Vagina (tissue), 2 donors: Measurements from ENCODE around the gene FAM3C. TPM values are rescaled to one million over a fixed set of nuclear protein-coding genes. Genes with fewer than 3 reads are reported as not detected.
"Not testable (repeated sequence)": the region's sequence is repeated elsewhere in the genome, so short reads cannot be mapped to it uniquely, and the experiment has no call there.

Experiments used
- DNase-seq, 2 donors: peaks; one replicate each; pipeline ENCODE4 v3.0.0-alpha.2; 2017; ENCODE audit errors: extremely low spot score in 2 of 2
- H3K27ac ChIP-seq: fragments of 200-600 bp; sonication (generic); one replicate; pipeline ENCODE4 v1.5.1; 2019
- H3K27me3 ChIP-seq: fragments of 200-600 bp; sonication (generic); one replicate; pipeline ENCODE4 v1.5.1; 2019
- H3K36me3 ChIP-seq, 2 donors: fragments of 200-600 bp; sonication (generic); one replicate each; pipeline ENCODE4 v1.5.1; 2017 to 2019
- H3K4me1 ChIP-seq: fragments of 200-600 bp; sonication (generic); one replicate; pipeline ENCODE4 v1.5.1; 2019
- H3K4me3 ChIP-seq, 2 donors: fragments of 200-600 bp; sonication (generic); 1 replicate in 1 of 2; 2 replicates in 1 of 2; pipeline ENCODE4 v1.5.1; 2016 to 2019
- H3K9me3 ChIP-seq: fragments of 200-600 bp; sonication (generic); one replicate; pipeline ENCODE4 v1.5.1; 2019
- CTCF ChIP-seq, 3 experiments: fragments of 450-650 bp in 2 of 3; fragments of 200-600 bp in 1 of 3; sonication (generic) in 1 of 3; IDR thresholded peaks; one replicate each; pipeline ENCODE4 v1.5.1; 2017 to 2019; ENCODE audit warnings: antibody characterized with exemption in 3 of 3, mild to moderate bottlenecking in 2 of 3, moderate library complexity in 2 of 3
- POLR2A ChIP-seq, 2 donors: fragments of 450-650 bp; IDR thresholded peaks; one replicate each; pipeline ENCODE4 v1.6.1; 2017; ENCODE audit warnings: antibody characterized with exemption in 2 of 2, mild to moderate bottlenecking in 2 of 2, moderate library complexity in 2 of 2
- POLR2AphosphoS5 ChIP-seq, 2 donors: sonication (generic); formaldehyde crosslinking; IDR thresholded peaks; one replicate each; pipeline ENCODE4 v1.9.0; 2017; ENCODE audit warnings: antibody characterized with exemption in 2 of 2, mild to moderate bottlenecking in 2 of 2, low read depth in 1 of 2; ENCODE audit not compliant: insufficient read depth in 1 of 2
- intact Hi-C: fragments of 100-400 bp; cut with DNase I; formaldehyde crosslinking; loops from one replicate; pipeline ENCODE4 v1.15.1; 2023
- total RNA-seq: library from RNA; depleted of rRNA; stranded (reverse); fragments of >200 nt; gene quantifications from one replicate; pipeline ENCODE4 v1.2.3, GENCODE V29; 2016

Gene FAM3C
- total RNA-seq, 1 donor from 2014 or later = 36.1 TPM

- H3K36me3 ChIP-seq = no peaks in the 10 kb centered on the region
- peaks cover 11% of the 10 kb centered on the region for H3K4me1 ChIP-seq
- TF ChIP-seq CTCF (IDR thresholded peaks at IDR 0.05) = no peak
- TF ChIP-seq POLR2AphosphoS5 (IDR thresholded peaks at IDR 0.05; ENCODE audit: insufficient read depth in 1 of 2, low read depth in 1 of 2) = no peak
- TF ChIP-seq POLR2A (IDR thresholded peaks at IDR 0.05) = no peak
- H3K27me3 ChIP-seq = no peaks in the 10 kb centered on the region
- no peak overlapping the region for H3K27ac ChIP-seq
- intact Hi-C loops = loop anchor here (5.0 kb wide), 1 partner anchor 224 kb away; no protein-coding TSS in a partner anchor
- no peak overlapping the region for H3K4me3 ChIP-seq
- DNase-seq = no peak
- H3K9me3 ChIP-seq = no peaks in the 10 kb centered on the region
Measured at GRCh38 chr7:121436688-121437087, 40.6 kb upstream of the FAM3C start.

- TF ChIP-seq POLR2AphosphoS5 (IDR thresholded peaks at IDR 0.05; ENCODE audit: insufficient read depth in 1 of 2, low read depth in 1 of 2) (no peak), POLR2A (IDR thresholded peaks at IDR 0.05) (no peak), CTCF (IDR thresholded peaks at IDR 0.05) (no peak)
- Histone ChIP-seq H3K36me3 (no peaks in the 10 kb centered on the region), H3K27me3 (no peaks in the 10 kb centered on the region), H3K4me3 (no peak overlapping the region), H3K27ac (no peak overlapping the region), H3K9me3 (no peaks in the 10 kb centered on the region), H3K4me1 (peaks cover 11% of the 10 kb centered on the region)
- no peak for DNase-seq
- intact Hi-C loops = loop anchor here (5.0 kb wide), 1 partner anchor 224 kb away; no protein-coding TSS in a partner anchor
Measured at GRCh38 chr7:121436136-121436535, 40.0 kb upstream of the FAM3C start.

DNA sequence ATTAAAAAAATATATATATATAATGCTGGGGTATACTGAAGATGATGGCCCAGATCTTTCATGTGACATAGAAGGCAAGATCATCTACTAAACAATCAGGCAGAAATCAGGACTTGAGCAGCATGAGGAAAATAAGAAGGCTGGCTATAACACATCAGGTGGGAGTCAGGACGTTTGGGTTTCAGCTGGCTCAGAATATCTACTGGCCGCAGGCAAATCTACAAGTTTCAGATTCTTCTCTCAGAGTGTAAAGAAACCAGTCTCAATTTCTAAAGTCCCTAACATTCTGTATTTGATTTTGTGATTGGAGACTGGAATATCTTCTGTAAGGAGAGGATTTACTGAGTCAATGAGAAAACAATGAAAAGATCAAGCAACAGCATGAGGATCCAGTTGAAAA, 37.7 kb upstream of the FAM3C start:
- H3K27me3 ChIP-seq = no peaks in the 10 kb centered on the region
- no peak for DNase-seq
- no peak overlapping the region for H3K27ac ChIP-seq
- H3K36me3 ChIP-seq = no peaks in the 10 kb centered on the region
- intact Hi-C loops = no loop called here
- H3K9me3 ChIP-seq = no peaks in the 10 kb centered on the region
- H3K4me1 ChIP-seq = peaks cover 11% of the 10 kb centered on the region
- no peak overlapping the region for H3K4me3 ChIP-seq
- TF ChIP-seq POLR2A (IDR thresholded peaks at IDR 0.05) (no peak), POLR2AphosphoS5 (IDR thresholded peaks at IDR 0.05; ENCODE audit: insufficient read depth in 1 of 2, low read depth in 1 of 2) (no peak), CTCF (IDR thresholded peaks at IDR 0.05) (no peak)

DNA sequence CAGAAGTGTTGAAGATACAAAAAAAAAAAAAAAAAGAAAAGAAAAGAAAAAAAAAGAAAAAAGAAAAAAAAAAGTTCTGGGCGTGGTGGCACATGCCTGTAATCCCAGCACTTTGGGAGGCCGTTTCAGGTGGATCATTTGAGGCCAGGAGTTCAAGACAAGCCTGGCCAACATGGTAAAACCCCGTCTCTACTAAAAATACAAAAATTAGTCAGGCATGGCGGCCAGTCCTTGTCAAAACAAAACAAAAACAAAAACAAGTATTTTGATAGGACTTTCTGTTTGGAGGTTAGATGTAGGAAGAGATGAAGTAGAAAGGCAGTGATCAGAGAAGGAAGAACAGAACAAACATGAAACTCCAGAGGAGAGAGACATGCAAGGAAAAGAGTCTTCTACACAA, 36.4 kb upstream of the FAM3C start:
- H3K9me3 ChIP-seq, H3K27me3 ChIP-seq, DNase-seq, H3K36me3 ChIP-seq, intact Hi-C loops, H3K4me1 ChIP-seq, H3K4me3 ChIP-seq, H3K27ac ChIP-seq: not testable (repeated sequence)

GRCh38 chr7:121431996-121432395, 35.9 kb upstream of the FAM3C start:
- TF ChIP-seq POLR2A (IDR thresholded peaks at IDR 0.05) (no peak), CTCF (IDR thresholded peaks at IDR 0.05) (no peak), POLR2AphosphoS5 (IDR thresholded peaks at IDR 0.05; ENCODE audit: insufficient read depth in 1 of 2, low read depth in 1 of 2) (no peak)
- intact Hi-C loops = no loop called here
- Histone ChIP-seq H3K27me3 (no peaks in the 10 kb centered on the region), H3K9me3 (no peaks in the 10 kb centered on the region), H3K4me3 (no peak overlapping the region), H3K4me1 (no peaks in the 10 kb centered on the region), H3K27ac (no peak overlapping the region), H3K36me3 (no peaks in the 10 kb centered on the region)
- no peak for DNase-seq
